ENCODE results near the gene TWNK.

TWNK gene

DNA sequence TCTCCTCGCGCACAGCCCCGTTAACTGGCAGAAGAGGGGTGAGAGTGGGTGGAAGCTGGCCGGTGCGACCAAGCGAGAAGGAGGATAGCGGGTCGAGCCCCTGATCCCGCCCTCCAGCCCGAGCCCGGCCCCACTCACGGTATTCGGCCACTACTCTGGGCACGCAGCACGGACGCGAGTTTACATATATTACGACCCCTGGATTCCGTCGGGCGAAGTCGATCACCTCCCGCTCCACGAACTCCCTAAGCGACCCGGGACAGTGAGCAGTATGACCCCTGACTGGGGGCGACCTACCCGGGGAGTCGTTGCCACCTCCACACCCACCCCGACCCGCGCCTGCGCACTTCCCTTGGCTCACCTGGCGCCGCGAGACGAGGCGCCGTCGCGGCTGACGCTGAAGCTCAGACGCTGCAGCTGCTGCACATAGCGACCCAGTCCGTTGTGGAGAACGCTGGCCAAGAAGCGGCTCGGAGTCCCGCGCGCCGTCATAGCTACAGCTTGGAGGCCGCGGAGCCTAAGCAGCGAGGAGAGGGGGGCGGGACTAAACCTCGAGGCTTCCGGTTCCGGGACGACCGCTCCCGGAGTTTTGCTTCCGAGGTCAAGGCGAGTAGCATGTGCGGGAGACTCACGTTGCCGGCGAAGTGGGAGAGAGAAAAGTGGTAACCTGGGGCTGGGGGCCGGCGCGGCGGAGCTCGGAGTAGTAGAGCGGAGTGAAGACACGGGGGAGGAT lies at the start of gene TWNK, which contains the start of gene MRPL43:
TSS of gene TWNK (plus strand) at position 592 of the 733 bp plus-strand sequence. CDS start 668 bp downstream, outside the sequence.
TSS of gene MRPL43 (minus strand) at position 546 of the 733 bp plus-strand sequence. CDS start at position 492, 54 bp downstream.
- DNase-seq = peak; percentile 46

DNA sequence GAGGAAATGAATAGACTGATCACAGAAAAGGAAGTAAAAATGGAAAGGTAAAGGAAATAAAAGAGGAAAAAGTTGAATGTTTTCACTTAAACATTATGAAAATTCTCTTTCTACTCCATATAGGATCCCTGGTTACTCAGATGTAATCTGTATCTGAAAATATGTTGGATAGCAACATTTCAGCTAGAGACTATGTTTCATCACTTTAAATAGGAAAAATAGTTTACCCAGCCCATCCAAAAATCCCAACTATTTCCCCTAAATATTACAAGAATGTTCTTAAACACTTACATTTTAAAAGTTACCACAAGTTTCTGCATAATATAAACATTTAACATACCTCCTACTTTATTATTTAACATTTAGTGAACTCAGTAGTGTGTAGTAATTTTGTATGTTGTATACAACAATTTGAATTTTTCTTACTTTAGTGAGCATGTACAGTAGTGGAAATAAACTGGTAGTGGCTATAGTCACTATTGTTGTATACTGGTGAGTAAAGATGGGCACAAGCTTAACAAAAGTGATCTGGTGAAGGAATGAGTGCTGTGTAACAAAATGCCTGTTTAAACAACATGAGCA lies 47.5 kb upstream of the TWNK start:
- no peak for DNase-seq

DNA sequence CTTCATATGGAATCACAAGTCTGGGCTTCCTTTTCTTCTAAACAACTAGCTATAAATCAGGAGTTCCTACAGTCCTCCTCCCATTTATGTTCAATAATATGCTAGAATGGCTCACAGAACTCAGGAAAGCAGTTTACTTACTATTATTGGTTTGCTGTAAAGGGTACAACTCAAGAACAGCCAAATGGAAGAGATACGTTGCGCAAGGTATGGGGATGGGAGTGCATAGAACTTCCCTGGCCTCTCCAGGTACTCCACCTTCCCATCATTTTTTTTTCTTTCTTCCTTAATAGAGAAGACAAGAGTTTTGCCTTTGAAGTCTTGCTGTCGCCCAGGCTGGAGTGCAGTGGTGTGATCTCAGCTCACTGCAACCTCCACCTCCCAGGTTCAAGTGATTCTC lies 45.1 kb upstream of the TWNK start:
- no peak for DNase-seq

DNA sequence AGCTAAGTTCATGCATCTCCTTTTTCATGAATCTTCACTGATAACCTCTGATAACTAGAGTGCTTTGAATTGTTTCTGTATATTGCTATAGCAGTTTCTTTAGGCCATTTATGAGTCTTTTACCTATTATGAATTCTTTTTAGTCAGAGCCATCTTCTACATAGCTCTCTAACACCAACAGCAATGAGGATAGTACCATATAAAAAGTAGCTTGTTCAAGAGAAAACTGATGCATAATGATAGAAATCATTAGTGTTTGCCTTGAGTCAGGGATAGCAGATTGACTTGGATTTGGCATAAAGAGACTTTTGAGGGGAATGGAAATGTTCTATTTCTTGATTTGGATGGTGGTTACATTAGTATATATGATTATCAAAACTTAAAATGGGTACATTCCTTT lies 43.8 kb upstream of the TWNK start:
- DNase-seq = no peak

DNA sequence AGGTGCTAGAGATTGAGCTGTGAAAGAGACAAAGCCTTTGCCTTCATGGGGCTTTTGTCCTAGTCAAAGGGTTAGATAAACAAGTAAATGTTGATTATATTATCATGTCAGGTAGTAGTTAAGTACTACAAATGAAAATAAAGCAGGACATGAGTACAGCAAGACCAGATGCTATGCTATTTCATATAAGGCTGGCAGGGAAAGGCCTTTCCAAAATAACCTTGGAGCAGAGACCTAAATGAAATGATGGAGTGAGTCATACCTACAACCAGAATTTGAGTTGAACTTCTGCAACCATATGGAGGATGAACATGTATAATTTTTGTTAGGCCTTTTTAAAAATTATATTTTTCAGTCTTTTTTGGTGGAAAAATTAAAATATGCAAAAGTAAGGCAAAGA lies 41.6 kb upstream of the TWNK start:
- no peak for DNase-seq

DNA sequence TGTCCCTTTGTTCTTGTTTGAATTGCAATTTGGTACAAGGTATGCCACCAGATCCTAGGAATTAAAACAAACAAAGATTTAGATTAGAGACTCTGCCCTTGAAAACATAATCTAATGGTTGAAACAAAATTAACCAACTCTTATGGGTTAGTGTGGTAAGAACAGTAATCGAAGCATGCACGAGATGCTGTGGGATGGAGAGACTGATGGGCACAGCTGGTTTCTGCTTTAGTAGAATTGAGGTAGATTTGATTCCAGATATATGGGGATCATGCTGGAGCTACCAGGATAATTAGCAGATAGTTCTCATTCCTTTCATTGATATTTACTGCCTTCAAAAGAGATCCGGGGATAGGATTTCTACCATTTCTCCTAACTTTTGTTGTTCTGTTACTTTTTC lies 38.4 kb upstream of the TWNK start:
- DNase-seq = no peak

DNA sequence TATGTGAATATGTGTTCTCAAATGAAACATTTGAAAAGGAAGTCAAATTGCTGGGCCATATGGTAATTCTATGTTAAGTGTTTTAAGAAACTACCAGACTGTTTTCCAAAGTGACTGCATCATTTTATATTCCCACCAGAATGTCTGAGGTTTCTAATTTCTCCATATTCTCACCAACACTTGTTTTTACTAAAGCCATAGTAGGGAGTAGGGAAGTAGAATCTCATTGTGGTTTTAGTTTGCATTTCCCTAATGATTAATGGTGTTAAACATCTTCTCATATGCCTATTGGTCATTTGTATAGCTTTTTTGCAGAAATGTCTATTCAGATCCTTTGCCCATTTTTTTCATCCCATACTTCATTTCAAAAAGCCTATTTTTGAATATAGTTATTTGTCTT lies 27.1 kb upstream of the TWNK start:
- DNase-seq = no peak

- no peak for DNase-seq
These were observed 24.8 kb upstream of the TWNK start for GRCh38 chr10:100962351-100963080.

- DNase-seq = no peak
These were observed 23.5 kb upstream of the TWNK start for GRCh38 chr10:100963826-100964225.

GRCh38 chr10:100965820-100966219 lies 21.5 kb upstream of the TWNK start:
- DNase-seq = no peak

DNA sequence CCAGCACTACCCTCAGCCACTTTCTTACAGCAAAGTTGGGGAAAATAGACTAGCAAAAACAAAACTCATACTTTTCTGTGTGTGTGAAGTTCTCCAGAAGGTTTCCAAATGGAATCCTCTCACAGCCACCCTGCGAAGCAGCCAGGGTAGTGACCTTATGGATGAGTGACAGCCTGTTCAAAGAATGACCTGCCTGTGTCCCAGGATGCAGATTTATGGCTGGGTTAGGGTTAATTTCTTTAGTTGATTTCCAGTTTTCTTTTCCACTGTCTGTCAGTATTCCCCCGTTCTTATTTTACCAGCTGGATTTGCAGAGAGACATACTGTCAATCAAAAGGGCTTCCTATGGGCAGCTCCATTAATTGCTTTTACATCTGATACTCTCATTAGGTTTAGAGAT lies 20.5 kb upstream of the TWNK start:
- no peak for DNase-seq

DNA sequence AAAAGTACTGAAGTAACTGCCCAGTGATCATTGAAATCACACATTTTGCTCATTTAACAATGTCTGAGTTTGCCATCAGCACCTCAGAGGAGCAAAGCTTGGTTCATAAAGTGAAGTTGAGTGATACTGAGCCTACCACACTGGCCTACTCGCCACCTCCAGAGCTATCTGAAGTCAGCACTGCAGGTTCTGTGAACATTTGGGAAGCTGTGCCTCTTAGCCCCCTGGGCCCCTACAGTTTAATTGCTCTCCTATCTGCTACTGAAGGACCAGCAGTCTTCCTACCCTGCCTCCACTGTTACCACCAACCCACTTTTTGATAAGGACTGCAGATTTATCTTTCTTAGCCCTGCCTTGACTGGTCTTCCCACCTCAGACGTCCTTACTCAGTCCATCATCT lies 20.0 kb upstream of the TWNK start:
- DNase-seq = no peak

GRCh38 chr10:100968062-100968736 lies 19.1 kb upstream of the TWNK start:
- DNase-seq = no peak

DNA sequence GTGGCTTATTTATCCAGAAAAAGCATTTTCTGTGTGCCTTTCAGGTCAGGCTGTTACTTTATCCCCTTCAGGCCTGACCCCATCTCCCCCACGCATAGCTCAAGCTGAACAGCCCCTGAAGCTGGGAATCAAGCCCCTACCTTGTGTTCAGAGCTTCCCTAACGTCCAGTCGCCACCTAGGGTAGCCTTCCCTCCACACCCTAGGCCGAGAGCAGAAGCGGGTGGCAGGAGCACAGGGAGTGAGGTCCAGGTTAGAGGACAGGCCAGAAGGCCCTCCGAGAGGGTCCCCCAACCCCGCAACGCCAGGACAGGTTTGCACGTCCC lies 18.5 kb upstream of the TWNK start:
- DNase-seq = no peak

- peak; percentile 50 for DNase-seq
These were observed 17.9 kb upstream of the TWNK start, which contains the start of gene SEMA4G for GRCh38 chr10:100969187-100970075. TSS of gene SEMA4G (plus strand) at chr10:100969504. CDS start at chr10:100972913, 3,409 bp downstream.

- DNase-seq = peak; percentile 5
These were observed 17.0 kb upstream of the TWNK start for GRCh38 chr10:100970076-100970913.

GRCh38 chr10:100970914-100971811 lies 16.2 kb upstream of the TWNK start:
- no peak for DNase-seq

- no peak for DNase-seq
These were observed 15.0 kb upstream of the TWNK start for GRCh38 chr10:100972115-100972903.

DNA sequence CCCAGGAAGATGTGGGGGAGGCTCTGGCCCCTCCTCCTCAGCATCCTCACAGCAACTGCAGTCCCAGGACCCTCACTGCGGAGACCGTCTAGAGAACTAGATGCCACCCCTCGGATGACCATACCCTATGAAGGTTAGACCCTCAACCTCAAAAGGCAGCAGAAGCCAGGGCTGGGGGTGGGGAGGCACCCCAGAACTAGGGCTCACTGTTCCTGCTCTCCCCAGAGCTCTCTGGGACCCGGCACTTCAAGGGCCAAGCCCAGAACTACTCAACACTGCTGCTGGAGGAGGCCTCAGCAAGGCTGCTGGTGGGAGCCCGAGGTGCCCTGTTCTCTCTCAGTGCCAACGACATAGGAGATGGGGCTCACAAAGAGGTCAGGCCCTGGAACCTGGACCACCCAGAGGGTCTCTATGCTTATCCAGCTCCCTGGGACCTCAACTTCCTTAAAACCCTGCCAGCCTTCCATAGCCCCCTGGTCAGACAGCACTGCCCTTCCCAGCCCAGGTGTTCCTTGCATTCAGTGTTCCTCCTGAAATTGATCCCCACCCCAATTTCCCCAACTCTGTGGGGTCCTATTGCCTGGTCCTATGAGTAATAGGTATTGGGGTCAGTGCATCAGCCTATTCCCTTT lies 14.3 kb upstream of the TWNK start:
- no peak for DNase-seq

Measured in NCI-H1105 (cell line).